Cardiac atrium fibroblast (primary cell): ENCODE measurements around the gene HACD1. TPM values are rescaled to one million over a fixed set of nuclear protein-coding genes. Genes with fewer than 3 reads are reported as not detected.

Source experiments
- total RNA-seq: library from RNA; depleted of rRNA; stranded (reverse); fragments of >200 nt; gene quantifications from 2 replicates; pipeline ENCODE4 v1.2.3, GENCODE V29; 2015

The HACD1 gene
- 7.4 and 12.8 TPM in 2 replicates for total RNA-seq

GRCh38 chr10:17617031-17617911, at the start of gene HACD1:
TSS of gene HACD1 (minus strand) at chr10:17617374. CDS start at chr10:17617339, 35 bp downstream.

GRCh38 chr10:17643755-17644484, 26.7 kb upstream of the HACD1 start, which contains the start of gene STAM:
TSS of gene STAM (plus strand) at chr10:17644151. CDS start at chr10:17644340, 189 bp downstream.

Other genes starting within 250 kb of the HACD1 start
- not detected in 2 replicates for gene ST8SIA6, start 162.8 kb downstream of the HACD1 start, total RNA-seq
- 16.4 and 26.7 TPM in 2 replicates for gene STAM, start 26.8 kb upstream of the HACD1 start, total RNA-seq
- gene TMEM236, start 134.8 kb upstream of the HACD1 start, total RNA-seq = under 0.01 TPM in 1 of 2 replicates, not detected in the other
- gene MRC1, start 192.0 kb upstream of the HACD1 start, total RNA-seq = under 0.01 TPM in 1 of 2 replicates, not detected in the other